Left renal cortex interstitium (tissue), 4 donors: ENCODE results near the gene TEX44. TPM values are rescaled to one million over a fixed set of nuclear protein-coding genes. Genes with fewer than 3 reads are reported as not detected.

Experiments
- DNase-seq, 4 donors: peaks; one replicate each; pipeline ENCODE4 v3.0.0-alpha.2; 2013; ENCODE audit warnings: low read depth in 4 of 4, low spot score in 2 of 4, missing footprints in 1 of 4
- polyA plus RNA-seq, 4 donors: library from polyadenylated mRNA; unstranded; fragments of 120-200 nt; gene quantifications; one replicate each; pipeline ENCODE4 v1.2.1, GENCODE V29; 2013; ENCODE audit not compliant: insufficient read length in 4 of 4

TEX44 gene
- polyA plus RNA-seq, 4 donors: not detected

GRCh38 chr2:231627384-231628120 is 34.9 kb downstream of the TEX44 start:
- DNase-seq: no peak

GRCh38 chr2:231632559-231633142 is 40.0 kb downstream of the TEX44 start:
- DNase-seq: no peak

DNA sequence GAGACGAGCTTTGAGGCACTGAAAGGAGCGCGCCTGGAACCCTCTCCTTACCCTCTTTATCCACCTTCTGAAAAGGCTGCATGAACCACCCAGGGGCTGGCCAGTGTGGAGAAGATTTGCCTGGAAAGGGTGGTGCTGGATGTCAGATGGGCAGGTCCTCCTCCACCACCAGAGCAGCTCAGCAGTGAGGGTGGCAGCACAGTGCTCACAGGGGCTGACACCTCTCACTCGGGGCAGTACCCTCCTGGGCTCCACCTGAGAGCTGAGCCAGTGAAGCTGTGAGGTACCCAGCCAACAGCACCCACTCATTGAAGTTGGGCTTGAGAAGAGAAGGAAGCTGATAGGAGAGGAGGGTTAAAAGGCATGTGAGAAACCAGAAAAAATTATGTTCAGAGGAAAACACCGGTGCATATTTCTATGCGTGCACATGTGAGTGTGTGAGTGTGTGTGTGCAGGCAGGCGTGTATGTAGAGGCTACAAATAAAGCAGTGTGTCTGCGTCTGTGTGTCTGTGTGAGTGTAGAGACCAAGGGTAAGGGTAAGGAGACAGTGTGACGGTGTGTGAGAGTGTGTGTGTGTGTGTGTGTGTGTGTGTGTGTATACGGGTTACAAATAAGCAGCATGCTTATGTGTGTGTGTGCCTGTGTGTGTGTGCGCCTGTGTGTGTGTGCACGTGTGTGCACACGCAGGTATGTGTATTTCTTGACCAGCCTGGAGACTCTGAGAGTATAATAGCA is 40.7 kb downstream of the TEX44 start:
- DNase-seq: no peak

GRCh38 chr2:231634412-231634811 is 41.7 kb downstream of the TEX44 start:
- no peak for DNase-seq

DNA sequence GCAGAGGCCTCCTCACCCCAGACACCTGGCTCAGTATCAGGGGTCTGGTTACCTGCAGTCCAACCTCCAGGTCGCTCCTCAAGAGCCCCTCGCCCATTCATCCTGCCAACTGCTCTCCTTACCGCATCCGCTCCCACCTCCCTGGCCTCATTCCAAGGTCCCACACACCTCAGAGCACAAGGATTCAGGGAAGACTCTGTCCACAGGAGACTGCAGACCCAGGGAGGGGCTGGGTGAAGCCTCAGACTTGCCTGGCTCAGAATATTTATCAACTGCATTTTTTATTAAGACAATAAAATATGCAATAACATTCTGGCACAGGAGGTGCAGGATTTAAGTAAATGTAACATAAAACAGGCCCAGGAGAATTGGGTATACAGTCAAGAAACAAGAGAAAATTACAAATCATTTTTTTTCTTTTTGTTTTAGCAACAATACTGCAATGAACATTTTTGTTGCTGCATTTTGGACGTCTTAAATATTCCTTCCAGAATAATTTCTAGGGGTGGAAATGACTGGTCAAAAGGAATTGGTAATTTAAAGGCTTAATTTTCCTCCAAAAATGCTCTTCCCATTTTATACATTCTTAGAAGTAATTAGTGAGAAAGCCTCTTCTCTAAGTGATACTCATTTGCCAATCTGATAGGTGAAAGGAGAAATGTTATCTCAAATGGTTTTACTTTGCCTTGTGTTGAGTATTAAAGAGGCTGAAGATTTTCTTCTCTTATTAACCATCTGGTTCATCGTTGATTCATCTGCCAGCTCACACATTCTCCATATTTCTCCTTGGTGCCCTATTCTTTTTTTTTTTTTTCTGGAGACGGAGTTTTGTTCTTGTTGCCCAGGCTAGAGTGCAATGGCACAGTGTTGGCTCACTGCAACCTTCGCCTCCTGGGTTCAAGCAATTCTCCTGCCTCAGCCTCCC is 42.5 kb downstream of the TEX44 start:
- DNase-seq: no peak

DNA sequence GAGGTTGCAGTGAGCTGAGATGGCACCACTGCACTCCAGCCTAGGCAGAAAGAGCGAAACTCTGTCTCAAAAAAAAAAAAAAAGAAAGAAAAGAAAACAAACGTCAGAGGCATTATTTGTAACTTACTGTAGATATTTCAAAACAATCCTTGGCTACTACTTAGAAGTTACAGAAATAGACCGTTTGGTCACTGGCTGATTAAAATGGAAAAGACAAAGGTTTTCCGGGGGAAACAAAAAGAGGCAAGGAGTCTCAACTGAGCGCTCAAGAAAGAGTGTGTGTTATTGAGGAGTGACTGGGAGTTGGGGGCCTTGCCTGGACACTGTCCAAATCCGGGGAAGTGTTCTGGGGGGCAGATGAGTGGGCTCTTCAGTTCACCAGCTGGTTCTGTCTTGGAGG is 47.6 kb downstream of the TEX44 start:
- no peak for DNase-seq

DNA sequence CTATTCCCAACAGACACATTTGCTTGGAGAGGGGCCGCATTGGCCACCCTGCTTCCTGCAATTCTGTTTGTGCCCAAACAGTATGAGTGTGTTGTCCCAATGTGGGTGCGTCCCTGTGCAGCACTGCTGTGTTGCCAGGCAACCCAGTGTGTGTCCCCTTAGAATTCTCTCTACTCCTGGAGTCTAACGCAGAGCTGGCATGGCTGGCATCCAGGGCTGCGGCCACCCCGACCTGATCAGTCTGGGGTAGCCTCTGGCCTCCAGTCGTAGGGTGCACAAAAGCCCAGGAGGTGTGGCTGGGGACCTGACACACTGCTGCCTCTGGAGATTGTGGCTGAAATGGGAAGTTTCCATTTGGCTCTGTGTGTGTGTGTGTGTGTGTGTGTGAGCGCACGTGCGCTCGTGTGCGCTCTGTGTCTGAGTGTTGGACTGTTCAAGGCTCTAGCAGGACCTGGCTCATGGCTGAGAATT is 48.0 kb downstream of the TEX44 start:
- DNase-seq: no peak

GRCh38 chr2:231642631-231643494 is 50.2 kb downstream of the TEX44 start:
- DNase-seq: no peak

DNA sequence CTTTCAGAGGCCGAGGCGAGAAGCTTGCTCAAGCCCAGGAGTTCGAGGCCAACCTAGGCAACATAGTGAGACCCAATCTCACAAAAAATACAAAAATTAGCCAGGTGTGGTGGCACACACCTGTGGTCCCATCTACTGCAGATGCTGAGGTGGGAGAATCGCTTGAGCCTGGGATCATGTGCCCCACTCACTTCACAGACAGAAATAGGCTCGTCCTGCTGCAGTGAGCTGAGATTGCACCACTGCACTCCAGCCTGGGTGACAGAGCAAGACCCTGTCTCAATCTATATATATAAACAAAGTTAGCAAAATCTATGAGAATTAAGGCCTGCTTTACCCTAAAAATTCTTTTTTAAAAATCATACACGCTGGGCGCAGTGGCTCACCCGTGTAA is 50.8 kb downstream of the TEX44 start:
- DNase-seq: no peak

Other genes with a start within 250 kb of the TEX44 start
- 1 to 10 TPM; 2.7 to 4.2 (median 3.5) TPM for gene B3GNT7, start 197.2 kb upstream of the TEX44 start, polyA plus RNA-seq
- 1,000 to 10,000 TPM in 3 of 4 donors, 100 to 1,000 TPM in 1; 951 to 1,193 (median 1,013) TPM for gene NCL, start 128.4 kb upstream of the TEX44 start, polyA plus RNA-seq
- gene NMUR1, start 62.4 kb upstream of the TEX44 start, polyA plus RNA-seq: 1 to 10 TPM in 1 of 4 donors, under 1 TPM in 3; 0.55 to 1.4 (median 0.74) TPM
- 1,000 to 10,000 TPM; 1,980 to 2,418 (median 2,231) TPM for gene PTMA, start 115.7 kb downstream of the TEX44 start, polyA plus RNA-seq
- 10 to 100 TPM; 26.0 to 27.8 (median 27.6) TPM for gene PDE6D, start 188.4 kb downstream of the TEX44 start, polyA plus RNA-seq
- gene COPS7B, start 193.6 kb downstream of the TEX44 start, polyA plus RNA-seq: 10 to 100 TPM; 47.2 to 71.5 (median 63.1) TPM